SW480 (cell line): ENCODE measurements around the gene VAV2.

Experiments used
- DNase-seq: peaks from one replicate; pipeline ENCODE4 v3.0.0-alpha.2; 2016; ENCODE audit warnings: low spot score

Gene VAV2

GRCh38 chr9:133726401-133727276 lies 265.5 kb downstream of the VAV2 start:
- peak; percentile 78 for DNase-seq

GRCh38 chr9:133725886-133726285 lies 266.2 kb downstream of the VAV2 start:
- no peak for DNase-seq

GRCh38 chr9:133718563-133719315 lies 273.4 kb downstream of the VAV2 start:
- no peak for DNase-seq

GRCh38 chr9:133717113-133718031 lies 274.8 kb downstream of the VAV2 start:
- DNase-seq = no peak

GRCh38 chr9:133716564-133717112 lies 275.5 kb downstream of the VAV2 start:
- no peak for DNase-seq

- DNase-seq = peak; percentile 43
Observed at GRCh38 chr9:133715866-133716563, 276.1 kb downstream of the VAV2 start.

- no peak for DNase-seq
Observed at GRCh38 chr9:133715295-133715865, 276.7 kb downstream of the VAV2 start.

- no peak for DNase-seq
Observed at GRCh38 chr9:133714606-133715294, 277.4 kb downstream of the VAV2 start.

GRCh38 chr9:133713960-133714495 lies 278.1 kb downstream of the VAV2 start:
- DNase-seq = no peak

- no peak for DNase-seq
Observed at GRCh38 chr9:133713150-133713959, 278.8 kb downstream of the VAV2 start.

- DNase-seq = no peak
Observed at GRCh38 chr9:133712221-133713100, 279.7 kb downstream of the VAV2 start.
